Progenitor cell of endocrine pancreas (in vitro differentiated cells): ENCODE measurements around the gene PPARA. TPM values are rescaled to one million over a fixed set of nuclear protein-coding genes. Genes with fewer than 3 reads are reported as not detected.
A peak's percentile ranks its signal among the peaks of the same experiment; 100 is the strongest.

ENCODE experiments used
- DNase-seq: peaks from one replicate; pipeline ENCODE4 v3.0.0; 2021; ENCODE audit warnings: low spot score; ENCODE audit not compliant: unreplicated experiment
- H3K27ac Mint-ChIP-seq: 2 replicates; pipeline ENCODE4 v1.8.0; 2021; ENCODE audit warnings: mild to moderate bottlenecking, moderate library complexity, mixed read lengths
- H3K27me3 Mint-ChIP-seq: 2 replicates; pipeline ENCODE4 v1.8.0; 2021; ENCODE audit warnings: mixed read lengths
- H3K36me3 Mint-ChIP-seq: 2 replicates; pipeline ENCODE4 v1.8.0; 2022; ENCODE audit warnings: mixed read lengths; ENCODE audit not compliant: insufficient read depth
- H3K4me1 Mint-ChIP-seq: 2 replicates; pipeline ENCODE4 v1.8.0; 2021; ENCODE audit warnings: low read depth, mixed read lengths
- H3K4me3 Mint-ChIP-seq: 2 replicates; pipeline ENCODE4 v1.8.0; 2021; ENCODE audit warnings: low read depth, mild to moderate bottlenecking, moderate library complexity, mixed read lengths
- H3K9me3 Mint-ChIP-seq: 2 replicates; pipeline ENCODE4 v1.8.0; 2021; ENCODE audit warnings: low read depth, mixed read lengths
- total RNA-seq: library from RNA; stranded (reverse); gene quantifications from 2 replicates; pipeline ENCODE4 v1.2.1, GENCODE V29; 2021
- TF ChIP-seq, protein P1 (sequence below): fragments of 200-600 bp; sonication (generic); IDR thresholded peaks from one replicate; pipeline ENCODE4 v1.5.0; 2021; ENCODE audit warnings: antibody characterized with exemption, mild to moderate bottlenecking; ENCODE audit not compliant: unreplicated experiment

PPARA gene
- total RNA-seq, 1 donor from 2014 or later: 33.5 TPM

GRCh38 chr22:46273432-46274148 lies 123.3 kb downstream of the PPARA start:
- DNase-seq: no peak
- Mint-ChIP-seq H3K36me3 (peaks cover 19% of the 10 kb centered on the region), H3K27ac (no peak overlapping the region), H3K4me1 (peaks cover 2% of the 10 kb centered on the region), H3K27me3 (no peaks in the 10 kb centered on the region), H3K4me3 (no peak overlapping the region), H3K9me3 (no peaks in the 10 kb centered on the region)
- TF ChIP-seq, protein P1, sequence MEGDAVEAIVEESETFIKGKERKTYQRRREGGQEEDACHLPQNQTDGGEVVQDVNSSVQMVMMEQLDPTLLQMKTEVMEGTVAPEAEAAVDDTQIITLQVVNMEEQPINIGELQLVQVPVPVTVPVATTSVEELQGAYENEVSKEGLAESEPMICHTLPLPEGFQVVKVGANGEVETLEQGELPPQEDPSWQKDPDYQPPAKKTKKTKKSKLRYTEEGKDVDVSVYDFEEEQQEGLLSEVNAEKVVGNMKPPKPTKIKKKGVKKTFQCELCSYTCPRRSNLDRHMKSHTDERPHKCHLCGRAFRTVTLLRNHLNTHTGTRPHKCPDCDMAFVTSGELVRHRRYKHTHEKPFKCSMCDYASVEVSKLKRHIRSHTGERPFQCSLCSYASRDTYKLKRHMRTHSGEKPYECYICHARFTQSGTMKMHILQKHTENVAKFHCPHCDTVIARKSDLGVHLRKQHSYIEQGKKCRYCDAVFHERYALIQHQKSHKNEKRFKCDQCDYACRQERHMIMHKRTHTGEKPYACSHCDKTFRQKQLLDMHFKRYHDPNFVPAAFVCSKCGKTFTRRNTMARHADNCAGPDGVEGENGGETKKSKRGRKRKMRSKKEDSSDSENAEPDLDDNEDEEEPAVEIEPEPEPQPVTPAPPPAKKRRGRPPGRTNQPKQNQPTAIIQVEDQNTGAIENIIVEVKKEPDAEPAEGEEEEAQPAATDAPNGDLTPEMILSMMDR: no peak

DNA sequence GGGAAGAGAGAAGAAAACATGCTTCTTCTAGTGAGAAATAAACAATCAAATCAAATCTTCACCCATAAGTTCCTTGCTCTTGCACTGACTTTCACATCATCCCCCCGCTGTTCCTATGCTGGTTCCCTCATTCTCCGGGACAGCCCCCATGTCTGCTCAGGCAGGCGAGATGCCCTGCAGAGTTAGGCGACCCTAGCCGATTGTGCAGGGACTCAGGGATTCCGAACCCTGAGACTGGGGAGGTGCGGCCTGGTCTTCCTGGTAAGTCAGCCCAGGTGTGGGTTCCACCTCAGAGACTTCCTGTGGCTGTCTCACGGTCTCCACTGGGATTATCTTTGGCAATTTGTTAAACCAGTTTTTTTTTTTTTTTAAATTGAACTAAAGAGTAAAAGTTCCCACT lies 124.1 kb downstream of the PPARA start:
- Mint-ChIP-seq H3K9me3 (no peaks in the 10 kb centered on the region), H3K4me1 (peaks cover 2% of the 10 kb centered on the region), H3K4me3 (no peak overlapping the region), H3K27me3 (no peaks in the 10 kb centered on the region), H3K36me3 (peaks cover 19% of the 10 kb centered on the region), H3K27ac (no peak overlapping the region)
- TF ChIP-seq, protein P1: no peak
- DNase-seq: no peak

GRCh38 chr22:46275455-46276122 lies 125.3 kb downstream of the PPARA start:
- H3K27me3 Mint-ChIP-seq: no peaks in the 10 kb centered on the region
- H3K4me1 Mint-ChIP-seq: no peaks in the 10 kb centered on the region
- H3K27ac Mint-ChIP-seq: peak overlapping the region; percentile 59
- no peak overlapping the region for H3K4me3 Mint-ChIP-seq
- DNase-seq: no peak
- TF ChIP-seq, protein P1: no peak
- peaks cover 19% of the 10 kb centered on the region for H3K36me3 Mint-ChIP-seq
- H3K9me3 Mint-ChIP-seq: no peaks in the 10 kb centered on the region

GRCh38 chr22:46276563-46276962 lies 126.2 kb downstream of the PPARA start:
- Mint-ChIP-seq H3K9me3 (no peaks in the 10 kb centered on the region), H3K4me1 (no peaks in the 10 kb centered on the region), H3K36me3 (peaks cover 20% of the 10 kb centered on the region), H3K27ac (no peak overlapping the region), H3K27me3 (no peaks in the 10 kb centered on the region), H3K4me3 (no peak overlapping the region)
- TF ChIP-seq, protein P1: no peak
- DNase-seq: no peak

- TF ChIP-seq, protein P1: no peak
- Mint-ChIP-seq H3K27ac (no peak overlapping the region), H3K36me3 (peaks cover 20% of the 10 kb centered on the region), H3K27me3 (no peaks in the 10 kb centered on the region), H3K4me1 (no peaks in the 10 kb centered on the region), H3K4me3 (no peak overlapping the region), H3K9me3 (no peaks in the 10 kb centered on the region)
- no peak for DNase-seq
Measured at GRCh38 chr22:46278656-46279645, 128.6 kb downstream of the PPARA start.
